GM12891 (cell line): ENCODE data around the gene C22orf42.

ENCODE experiments used
- PAX5 ChIP-seq: IDR thresholded peaks from 2 replicates; pipeline ENCODE4 v1.6.1; 2011; ENCODE audit warnings: low read length, moderate library complexity, mild to moderate bottlenecking; ENCODE audit not compliant: insufficient read depth, severe bottlenecking
- POLR2A ChIP-seq: IDR thresholded peaks from 2 replicates; pipeline ENCODE4 v1.6.1; 2011; ENCODE audit warnings: low read depth, low read length, control low read depth
- POLR2AphosphoS5 ChIP-seq: IDR thresholded peaks from 2 replicates; pipeline ENCODE4 v1.6.1; 2011; ENCODE audit warnings: low read depth, low read length, control low read depth
- POU2F2 ChIP-seq: IDR thresholded peaks from 2 replicates; pipeline ENCODE4 v1.6.1; 2011; ENCODE audit warnings: low read depth, mild to moderate bottlenecking, control low read depth, low read length, moderate library complexity
- SPI1 ChIP-seq: IDR thresholded peaks from 2 replicates; pipeline ENCODE4 v1.6.1; 2011; ENCODE audit warnings: low read depth, low read length, control low read depth
- TAF1 ChIP-seq: IDR thresholded peaks from 2 replicates; pipeline ENCODE4 v1.6.1; 2011; ENCODE audit warnings: low read depth, low read length, control low read depth

GRCh38 chr22:32205974-32206773, 47.1 kb upstream of the C22orf42 start:
- TF ChIP-seq POLR2A (no peak), POLR2AphosphoS5 (no peak), TAF1 (no peak), POU2F2 (no peak), SPI1 (no peak), PAX5 (no peak)
